Caco-2 (cell line): ENCODE data around the gene LEUTX. TPM values are rescaled to one million over a fixed set of nuclear protein-coding genes. Genes with fewer than 3 reads are reported as not detected.

ENCODE experiments used
- BruUV-seq: library from RNA; stranded (reverse); fragments of 400-500 nt; replicated peaks from 2 replicates; lab custom pipeline; 2021; lab: Mats Ljungman, UMichigan
- CTCF ChIA-PET: fragments of 300-600 bp; sonication (Branson Sonifier 250); formaldehyde crosslinking; loops from one replicate; lab custom pipeline; 2022; ENCODE audit warnings: antibody characterized with exemption; lab: Charles Lee
- POLR2A ChIA-PET: fragments of 300-600 bp; sonication (Branson Sonifier 250); formaldehyde crosslinking; loops from one replicate; lab custom pipeline; 2022; ENCODE audit warnings: antibody characterized with exemption; lab: Charles Lee
- DNase-seq, 2 experiments: peaks; one replicate each; pipeline versions ENCODE4 v3.0.0 to v3.0.0-alpha.2; 2020 to 2022
- H3K27me3 ChIP-seq: replicated peaks from 2 replicates; pipeline ENCODE4 v1.6.0; 2011; ENCODE audit warnings: low read length; ENCODE audit not compliant: control insufficient read depth, insufficient read depth
- H3K36me3 ChIP-seq: 2 replicates; pipeline ENCODE4 v1.5.1; 2011; ENCODE audit warnings: low read length; ENCODE audit not compliant: control insufficient read depth, insufficient read depth
- H3K4me1 ChIP-seq: fragments of 250-450 bp; sonication (Bioruptor Pico); 2 replicates; pipeline ENCODE4 v1.5.1; 2020; ENCODE audit warnings: mild to moderate bottlenecking
- H3K4me3 ChIP-seq: 2 replicates; pipeline ENCODE4 v1.5.1; 2011; ENCODE audit warnings: low read depth, mild to moderate bottlenecking, control low read depth, low read length
- H3K9me3 ChIP-seq: fragments of 250-450 bp; sonication (Bioruptor Pico); 2 replicates; pipeline ENCODE4 v1.5.1; 2020; ENCODE audit warnings: mild to moderate bottlenecking, moderate library complexity
- H3K27ac Mint-ChIP-seq: one replicate; pipeline ENCODE4 v1.8.0; 2022; ENCODE audit warnings: mixed read lengths; ENCODE audit not compliant: unreplicated experiment
- H3K27me3 Mint-ChIP-seq: one replicate; pipeline ENCODE4 v1.8.0; 2022; ENCODE audit warnings: mixed read lengths; ENCODE audit not compliant: insufficient read depth, unreplicated experiment
- H3K36me3 Mint-ChIP-seq: one replicate; pipeline ENCODE4 v1.8.0; 2022; ENCODE audit warnings: mild to moderate bottlenecking, mixed read lengths; ENCODE audit not compliant: insufficient read depth, unreplicated experiment
- H3K4me1 Mint-ChIP-seq: one replicate; pipeline ENCODE4 v1.8.0; 2022; ENCODE audit warnings: low read depth, mixed read lengths; ENCODE audit not compliant: unreplicated experiment
- H3K4me3 Mint-ChIP-seq: one replicate; pipeline ENCODE4 v1.8.0; 2022; ENCODE audit warnings: mild to moderate bottlenecking, moderate library complexity, mixed read lengths; ENCODE audit not compliant: unreplicated experiment
- H3K9me3 Mint-ChIP-seq: one replicate; pipeline ENCODE4 v1.8.0; 2022; ENCODE audit warnings: mixed read lengths; ENCODE audit not compliant: unreplicated experiment
- intact Hi-C: fragments of 100-400 bp; cut with micrococcal nuclease; formaldehyde crosslinking; loops from one replicate; pipeline ENCODE4 v1.10.0; 2022; ENCODE audit not compliant: unreplicated experiment
- total RNA-seq: library from RNA; stranded (reverse); gene quantifications from 2 replicates; pipeline ENCODE4 v1.2.3, GENCODE V29; 2022
- TF ChIP-seq, protein P1 (sequence below), 2 experiments: fragments of 200-600 bp in 1 of 2; IDR thresholded peaks; 1 replicate in 1 of 2; 2 replicates in 1 of 2; pipeline versions ENCODE4 v1.5.1 to v1.8.0; 2011 to 2022; ENCODE audit warnings: antibody characterized with exemption in 1 of 2, control low read depth in 1 of 2, inconsistent platforms in 1 of 2, low read depth in 1 of 2, low read length in 1 of 2, mild to moderate bottlenecking in 1 of 2, moderate library complexity in 1 of 2; ENCODE audit not compliant: insufficient read depth in 1 of 2, severe bottlenecking in 1 of 2, unreplicated experiment in 1 of 2

The LEUTX gene
- total RNA-seq, 1 experiment from 2014 or later: not detected

DNA sequence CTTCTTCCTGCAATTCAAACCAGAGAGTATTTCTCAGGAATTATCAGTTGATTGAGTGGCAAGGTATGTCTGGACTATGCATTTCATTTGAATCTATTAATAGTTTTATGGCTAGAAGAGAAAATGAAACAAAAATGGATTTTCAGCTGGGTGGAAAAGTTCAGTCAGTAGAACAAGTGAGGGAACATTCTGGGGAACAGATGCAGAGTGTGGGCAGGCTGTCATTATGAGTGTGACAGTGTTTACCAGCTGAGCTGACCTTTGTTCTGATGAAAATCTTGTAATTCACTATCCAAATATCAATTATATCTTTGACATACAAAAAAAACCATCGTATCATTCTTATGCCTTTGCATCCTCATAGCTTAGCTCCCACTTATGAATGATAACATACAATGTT is 38.3 kb upstream of the LEUTX start:
- intact Hi-C loops: no loop called here
- Histone ChIP-seq H3K4me1 (no peaks in the 10 kb centered on the region), H3K4me3 (no peak overlapping the region), H3K36me3 (no peaks in the 10 kb centered on the region), H3K27me3 (peaks cover 2% of the 10 kb centered on the region; the same call in 1 of the 2 replicates), H3K9me3 (no peaks in the 10 kb centered on the region)
- no peaks in the 10 kb centered on the region for H3K9me3 Mint-ChIP-seq
- POLR2A ChIA-PET: no interaction called here
- DNase-seq: no peak
- H3K27me3 Mint-ChIP-seq: peaks cover 13% of the 10 kb centered on the region
- no peak overlapping the region for H3K27ac Mint-ChIP-seq
- no TSS peak for BruUV-seq
- CTCF ChIA-PET: interaction anchor here (0.7 kb wide), 1 partner anchor 68 kb away, joined by 3 read pairs; no protein-coding TSS in a partner anchor
- H3K4me3 Mint-ChIP-seq: no peak overlapping the region
- TF ChIP-seq, protein P1, sequence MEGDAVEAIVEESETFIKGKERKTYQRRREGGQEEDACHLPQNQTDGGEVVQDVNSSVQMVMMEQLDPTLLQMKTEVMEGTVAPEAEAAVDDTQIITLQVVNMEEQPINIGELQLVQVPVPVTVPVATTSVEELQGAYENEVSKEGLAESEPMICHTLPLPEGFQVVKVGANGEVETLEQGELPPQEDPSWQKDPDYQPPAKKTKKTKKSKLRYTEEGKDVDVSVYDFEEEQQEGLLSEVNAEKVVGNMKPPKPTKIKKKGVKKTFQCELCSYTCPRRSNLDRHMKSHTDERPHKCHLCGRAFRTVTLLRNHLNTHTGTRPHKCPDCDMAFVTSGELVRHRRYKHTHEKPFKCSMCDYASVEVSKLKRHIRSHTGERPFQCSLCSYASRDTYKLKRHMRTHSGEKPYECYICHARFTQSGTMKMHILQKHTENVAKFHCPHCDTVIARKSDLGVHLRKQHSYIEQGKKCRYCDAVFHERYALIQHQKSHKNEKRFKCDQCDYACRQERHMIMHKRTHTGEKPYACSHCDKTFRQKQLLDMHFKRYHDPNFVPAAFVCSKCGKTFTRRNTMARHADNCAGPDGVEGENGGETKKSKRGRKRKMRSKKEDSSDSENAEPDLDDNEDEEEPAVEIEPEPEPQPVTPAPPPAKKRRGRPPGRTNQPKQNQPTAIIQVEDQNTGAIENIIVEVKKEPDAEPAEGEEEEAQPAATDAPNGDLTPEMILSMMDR (IDR thresholded peaks at IDR 0.05; ENCODE audit: insufficient read depth in 1 of 2, low read depth in 1 of 2, low read length in 1 of 2, severe bottlenecking in 1 of 2, unreplicated experiment in 1 of 2): no peak
- H3K36me3 Mint-ChIP-seq: no peaks in the 10 kb centered on the region
- no peaks in the 10 kb centered on the region for H3K4me1 Mint-ChIP-seq

DNA sequence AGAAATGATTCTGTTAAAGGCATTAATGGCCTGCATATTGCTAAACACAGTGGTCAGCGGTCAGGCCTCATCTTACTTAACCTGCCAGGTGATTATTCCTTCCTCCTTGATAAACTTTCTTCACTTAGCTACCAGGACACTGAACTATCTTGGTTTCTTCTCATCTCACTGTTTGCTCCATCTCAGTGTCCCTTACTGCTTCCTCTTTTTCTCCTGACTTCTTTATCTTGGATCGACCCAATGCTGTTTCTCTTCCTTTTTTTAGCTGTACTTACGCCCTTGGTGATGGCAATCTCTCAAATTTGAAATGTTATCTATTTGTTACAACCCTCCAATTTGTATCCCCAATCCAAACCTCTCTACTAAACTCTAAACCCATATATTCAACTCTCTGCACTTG is 33.0 kb upstream of the LEUTX start:
- Mint-ChIP-seq H3K36me3 (no peaks in the 10 kb centered on the region), H3K27me3 (peaks cover 24% of the 10 kb centered on the region), H3K4me3 (no peak overlapping the region), H3K4me1 (no peaks in the 10 kb centered on the region), H3K9me3 (no peaks in the 10 kb centered on the region), H3K27ac (no peak overlapping the region)
- TF ChIP-seq, protein P1 (IDR thresholded peaks at IDR 0.05; ENCODE audit: insufficient read depth in 1 of 2, low read depth in 1 of 2, low read length in 1 of 2, severe bottlenecking in 1 of 2, unreplicated experiment in 1 of 2): no peak
- ChIA-PET CTCF (no interaction called here), POLR2A (no interaction called here)
- BruUV-seq: no TSS peak
- Histone ChIP-seq H3K27me3 (no peaks in the 10 kb centered on the region), H3K9me3 (no peaks in the 10 kb centered on the region), H3K36me3 (no peaks in the 10 kb centered on the region), H3K4me1 (no peaks in the 10 kb centered on the region), H3K4me3 (no peak overlapping the region)
- no peak for DNase-seq
- intact Hi-C loops: no loop called here

DNA sequence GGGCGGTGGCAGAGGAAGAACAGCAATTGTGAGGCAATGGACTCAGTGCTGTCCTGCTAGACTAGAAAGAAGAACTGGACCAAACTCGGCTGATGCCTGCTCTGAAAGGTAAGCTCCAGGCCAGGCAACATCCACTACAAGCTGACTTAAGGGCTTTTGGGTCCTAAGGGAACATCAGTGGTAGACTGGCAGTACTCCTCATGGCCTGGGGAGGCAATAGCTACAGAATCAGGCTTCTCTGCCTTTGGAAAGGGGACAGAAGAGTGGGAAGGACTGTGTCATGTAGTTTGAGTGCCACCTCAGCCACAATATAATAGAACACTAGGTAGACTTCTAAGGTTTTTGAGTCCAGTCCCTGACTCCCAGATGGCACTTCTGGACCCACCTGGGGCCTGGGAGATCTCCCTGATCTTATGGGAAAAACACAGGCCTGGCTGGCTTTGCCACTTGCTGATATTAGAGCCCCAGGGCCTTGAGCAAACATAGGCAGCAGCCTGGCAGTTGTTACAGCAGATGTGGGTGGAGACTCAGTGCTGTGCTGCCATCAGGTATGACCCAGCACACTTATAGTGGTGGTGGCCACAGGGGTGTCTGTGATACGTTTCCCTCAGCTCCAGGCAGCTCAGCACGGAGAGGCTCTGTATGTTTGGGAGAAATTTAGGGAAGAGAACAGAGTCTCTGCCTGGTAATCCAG is 31.7 kb upstream of the LEUTX start:
- intact Hi-C loops: no loop called here
- H3K27me3 ChIP-seq: no peaks in the 10 kb centered on the region
- no peak overlapping the region for H3K4me3 ChIP-seq
- no peak overlapping the region for H3K4me3 Mint-ChIP-seq
- H3K4me1 Mint-ChIP-seq: no peaks in the 10 kb centered on the region
- H3K36me3 ChIP-seq: no peaks in the 10 kb centered on the region
- ChIA-PET CTCF (interaction anchor here (0.6 kb wide), 1 partner anchor 18 kb away, joined by 3 read pairs; no protein-coding TSS in a partner anchor), POLR2A (no interaction called here)
- H3K27ac Mint-ChIP-seq: no peak overlapping the region
- no TSS peak for BruUV-seq
- no peak for DNase-seq
- no peaks in the 10 kb centered on the region for H3K4me1 ChIP-seq
- H3K9me3 ChIP-seq: no peaks in the 10 kb centered on the region
- H3K36me3 Mint-ChIP-seq: no peaks in the 10 kb centered on the region
- TF ChIP-seq, protein P1 (IDR thresholded peaks at IDR 0.05; ENCODE audit: insufficient read depth in 1 of 2, low read depth in 1 of 2, low read length in 1 of 2, severe bottlenecking in 1 of 2, unreplicated experiment in 1 of 2): no peak
- peaks cover 24% of the 10 kb centered on the region for H3K27me3 Mint-ChIP-seq
- H3K9me3 Mint-ChIP-seq: no peaks in the 10 kb centered on the region
